ENCODE data around the gene TMEM151A.
"Not testable (repeated sequence)": the region's sequence is repeated elsewhere in the genome, so short reads cannot be mapped to it uniquely, and the experiment has no call there.

The TMEM151A gene

GRCh38 chr11:66310324-66310723 is 18.6 kb downstream of the TMEM151A start:
- DNase-seq (ENCODE audit: low spot score), result no peak

- not testable (repeated sequence) for DNase-seq (ENCODE audit: low spot score)
Observed at GRCh38 chr11:66310803-66311440, 19.2 kb downstream of the TMEM151A start.

DNA sequence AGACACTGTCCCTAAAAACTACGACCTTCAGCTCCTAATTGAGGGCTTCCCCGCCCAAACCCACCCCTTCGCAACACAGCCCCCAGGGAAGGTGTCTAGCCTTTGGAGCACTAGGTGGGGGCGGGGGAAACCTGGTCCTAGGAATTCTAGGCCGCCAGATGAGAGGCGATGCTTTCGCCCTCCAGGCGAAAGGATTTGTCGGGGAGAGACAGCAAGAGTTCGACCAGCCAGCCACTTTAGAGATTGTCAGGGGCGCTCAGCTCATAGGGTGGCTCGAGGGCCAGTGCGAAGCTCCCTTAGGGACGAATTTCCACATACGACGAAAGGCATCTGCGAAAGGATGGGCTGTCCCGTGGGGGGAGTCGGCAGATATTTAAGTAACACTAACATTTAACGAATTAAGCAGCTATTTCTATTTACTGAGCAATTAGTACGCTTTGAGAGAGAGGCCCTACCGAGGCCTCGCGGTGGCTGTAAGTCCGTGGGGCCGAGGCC is 19.8 kb downstream of the TMEM151A start:
- no peak for DNase-seq (ENCODE audit: low spot score)

GRCh38 chr11:66311965-66312548 is 20.4 kb downstream of the TMEM151A start:
- DNase-seq (ENCODE audit: low spot score), result peak; percentile 90

DNA sequence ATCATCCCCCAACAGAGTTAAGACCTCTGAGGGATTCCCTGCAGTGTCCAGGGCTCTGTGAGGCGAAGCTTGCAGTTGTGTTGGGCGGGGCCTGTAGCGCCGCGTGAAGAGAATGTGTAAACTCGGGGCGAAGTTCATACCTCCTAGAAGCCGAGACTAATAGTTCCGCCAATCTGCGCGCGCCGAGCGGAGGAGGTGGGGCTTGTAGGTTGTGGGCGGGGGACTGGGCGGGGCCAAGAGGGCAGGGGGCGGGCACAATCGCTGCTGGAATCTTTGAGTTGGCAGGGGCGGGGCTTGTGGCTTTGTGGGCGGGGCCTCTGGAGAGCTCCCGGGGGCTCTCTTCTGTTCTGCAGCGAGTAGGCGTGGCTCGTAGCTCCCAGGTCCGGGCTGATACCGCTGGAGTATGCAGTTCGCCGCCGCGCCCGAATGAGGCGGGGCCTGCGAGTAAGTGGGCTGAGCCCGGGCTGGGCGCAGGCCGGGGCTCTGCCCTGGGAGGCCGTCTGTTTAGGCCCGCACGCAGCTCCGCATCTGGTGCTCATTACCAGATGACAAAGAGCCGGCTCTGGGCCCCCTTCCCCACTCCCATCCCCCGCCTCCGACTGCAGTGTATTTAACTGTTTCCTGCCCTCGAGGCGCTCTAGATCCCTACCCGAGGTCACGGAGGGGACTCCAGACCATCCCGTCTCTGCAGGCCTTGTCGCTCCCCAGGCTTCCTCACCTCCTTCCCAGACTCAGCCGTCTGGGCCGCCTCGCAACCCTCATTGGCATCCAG is 21.0 kb downstream of the TMEM151A start:
- peak; percentile 99 for DNase-seq (ENCODE audit: low spot score)

DNA sequence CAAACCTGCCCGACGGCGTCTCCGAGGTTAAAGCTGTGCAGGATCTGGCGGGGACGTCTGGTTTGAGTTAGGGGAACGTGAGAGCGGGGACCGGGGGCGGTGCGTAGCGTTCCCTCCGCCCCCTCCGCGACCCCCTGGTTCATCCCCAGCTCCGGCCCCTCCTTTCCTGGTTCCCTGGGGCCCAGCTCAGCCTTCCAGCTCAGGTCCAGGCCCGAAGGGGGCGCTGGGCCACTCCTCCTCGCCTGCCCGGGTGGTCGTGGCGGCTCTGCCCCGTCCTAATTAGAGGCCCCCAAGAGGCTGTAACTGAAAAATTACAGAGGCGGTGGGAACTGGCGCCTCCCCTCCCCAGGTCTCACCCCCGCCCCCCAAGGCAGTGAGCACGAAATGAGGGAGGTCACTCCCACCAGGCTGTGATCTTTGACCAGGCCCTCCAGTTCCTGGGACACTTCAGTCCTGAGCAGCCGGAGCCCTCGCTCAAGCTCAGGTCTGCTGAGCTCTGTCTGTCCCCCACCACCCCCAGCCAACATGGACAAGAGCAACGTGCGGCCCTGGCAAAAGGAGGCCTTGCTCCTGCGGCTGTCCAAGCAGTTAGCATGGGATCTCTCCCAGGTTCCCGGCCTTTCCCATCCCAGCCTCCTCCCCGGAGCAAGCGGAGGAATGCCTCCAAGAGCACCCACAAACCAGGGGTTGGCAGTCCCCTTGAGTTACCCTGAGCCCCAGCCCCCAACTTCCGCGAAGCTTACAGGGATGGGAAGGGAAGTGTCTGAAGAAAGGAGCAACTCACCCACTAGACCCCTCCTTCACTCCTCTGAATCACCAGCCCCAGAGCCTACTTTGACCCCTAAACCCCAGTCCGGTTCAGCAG is 21.9 kb downstream of the TMEM151A start:
- DNase-seq (ENCODE audit: low spot score), result no peak

DNA sequence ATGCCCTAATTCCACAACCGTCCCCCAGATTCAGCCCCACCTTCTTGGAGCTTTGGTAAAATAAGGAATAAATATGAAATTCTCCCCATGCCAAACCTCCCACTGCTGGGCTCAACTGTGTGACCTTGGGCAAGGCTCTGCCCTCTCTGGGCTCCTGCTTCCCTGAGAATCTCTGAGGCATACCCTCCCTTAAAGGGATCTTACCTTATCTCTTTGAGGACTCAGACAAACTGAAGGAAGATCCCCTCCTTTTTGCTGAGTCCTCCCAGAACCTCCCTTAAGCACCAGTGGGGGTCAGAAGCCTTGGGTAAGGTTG is 22.4 kb downstream of the TMEM151A start:
- DNase-seq (ENCODE audit: low spot score), result no peak

GRCh38 chr11:66314561-66315497 is 23.1 kb downstream of the TMEM151A start:
- no peak for DNase-seq (ENCODE audit: low spot score)

- no peak for DNase-seq (ENCODE audit: low spot score)
Observed at GRCh38 chr11:66315498-66315885, 23.8 kb downstream of the TMEM151A start.

DNA sequence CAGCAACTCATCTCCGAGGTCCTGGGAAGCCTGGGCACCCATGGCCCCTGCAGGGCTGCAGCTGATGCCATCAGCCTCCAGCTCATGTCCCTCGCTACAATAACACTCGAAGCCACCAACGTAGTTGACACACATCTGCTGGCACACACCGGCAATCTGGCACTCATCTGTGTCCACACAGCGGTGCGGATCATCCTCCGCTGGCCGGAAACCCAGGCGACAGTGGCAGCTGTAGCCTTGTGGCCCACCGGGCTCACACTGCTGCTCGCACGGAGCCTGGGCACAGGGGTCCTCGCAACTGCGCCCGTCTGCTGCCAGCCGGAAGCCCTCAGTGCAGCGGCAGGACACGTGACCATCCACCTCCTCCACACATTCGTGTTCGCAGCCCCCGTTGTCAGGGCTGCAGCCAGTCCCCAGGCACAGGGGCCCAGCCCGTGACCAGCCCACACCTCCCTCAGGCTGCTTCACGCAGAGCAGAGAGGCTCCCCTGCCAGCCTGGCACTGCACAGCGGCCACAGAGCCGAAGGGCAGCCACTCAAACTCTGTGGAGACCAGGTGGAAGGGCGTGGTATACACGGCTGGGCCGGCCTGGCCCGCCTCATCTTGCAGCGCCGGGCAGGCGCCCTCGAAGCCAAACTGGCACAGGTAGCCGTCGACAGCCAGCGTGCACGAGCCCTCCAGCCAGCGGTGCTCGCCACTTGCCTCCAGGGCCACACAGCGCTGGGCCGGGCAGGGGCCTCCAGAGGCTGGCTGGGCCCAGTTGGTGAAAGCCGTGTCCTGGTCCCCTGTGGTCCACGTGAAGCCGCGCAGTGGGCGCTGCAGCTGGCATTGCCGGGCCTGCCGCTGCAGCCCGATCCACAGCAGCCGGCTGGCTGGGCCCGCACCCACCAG is 24.5 kb downstream of the TMEM151A start:
- DNase-seq (ENCODE audit: low spot score), result no peak

GRCh38 chr11:66316849-66317251 is 25.2 kb downstream of the TMEM151A start, which contains the start of gene CD248:
Gene CD248, minus strand, starts transcription at chr11:66317044. Its CDS starts 17 bp downstream, at chr11:66317027.
- no peak for DNase-seq (ENCODE audit: low spot score)

DNA sequence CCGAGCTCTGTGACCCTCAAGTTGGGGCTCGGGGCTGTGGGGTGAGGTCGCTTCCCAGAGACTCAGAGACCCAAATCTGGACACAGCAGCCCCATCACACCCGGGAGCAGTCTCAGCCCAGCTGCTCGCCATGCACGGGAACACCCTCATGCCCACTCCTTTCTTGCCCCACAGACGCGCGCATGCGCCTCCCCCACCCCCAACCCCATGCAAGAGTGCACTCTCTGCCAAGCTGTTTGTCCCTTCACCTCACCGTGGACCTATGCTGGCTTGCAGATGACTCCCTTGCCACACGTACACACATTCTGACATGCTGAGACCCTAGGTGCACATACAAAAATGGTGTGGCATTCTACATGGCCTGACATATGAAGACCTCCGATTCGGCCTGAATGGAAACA is 25.6 kb downstream of the TMEM151A start:
- no peak for DNase-seq (ENCODE audit: low spot score)

DNA sequence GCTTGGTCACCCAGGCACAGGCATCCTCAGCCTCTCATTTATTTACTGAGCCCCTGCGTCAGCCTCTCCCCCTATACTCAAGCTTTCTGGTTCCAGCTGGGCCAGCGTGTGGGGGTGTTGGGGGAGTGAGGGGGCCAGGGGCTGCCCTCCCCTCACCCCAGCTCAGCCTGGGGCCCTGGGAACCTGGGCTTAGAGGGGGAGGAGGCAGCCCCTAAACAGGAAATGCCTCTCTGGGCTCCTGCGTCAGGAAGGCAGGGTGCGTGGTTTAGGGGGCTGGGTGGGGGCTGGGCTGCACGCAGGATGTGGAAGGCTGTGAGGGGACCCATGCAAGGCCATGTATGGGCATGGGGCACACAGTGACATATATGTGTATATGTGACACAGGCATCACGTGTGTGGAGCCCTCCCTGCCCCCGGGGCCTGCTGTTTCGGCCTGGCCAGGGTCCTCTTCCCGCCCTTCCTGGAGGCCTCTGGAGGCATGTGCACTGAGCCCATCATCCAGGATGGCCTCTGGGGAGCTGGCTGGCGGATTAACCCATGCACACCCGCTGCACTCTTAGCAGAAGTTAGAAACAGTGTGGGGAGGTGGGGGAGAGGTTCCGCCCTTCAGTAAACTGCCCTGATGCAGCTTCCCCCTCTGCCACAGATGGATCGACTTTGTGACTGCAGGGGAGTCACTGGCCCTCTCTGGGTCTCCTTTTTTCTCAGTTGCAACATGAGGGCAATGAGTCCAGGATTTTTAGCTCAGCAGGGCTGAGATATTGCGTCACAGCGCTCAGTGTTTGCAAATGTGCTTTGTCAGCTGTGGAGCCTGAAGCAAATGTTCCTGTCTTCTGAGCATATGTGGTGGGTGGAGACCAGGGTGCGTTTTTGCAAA is 26.3 kb downstream of the TMEM151A start:
- DNase-seq (ENCODE audit: low spot score), result no peak

DNA sequence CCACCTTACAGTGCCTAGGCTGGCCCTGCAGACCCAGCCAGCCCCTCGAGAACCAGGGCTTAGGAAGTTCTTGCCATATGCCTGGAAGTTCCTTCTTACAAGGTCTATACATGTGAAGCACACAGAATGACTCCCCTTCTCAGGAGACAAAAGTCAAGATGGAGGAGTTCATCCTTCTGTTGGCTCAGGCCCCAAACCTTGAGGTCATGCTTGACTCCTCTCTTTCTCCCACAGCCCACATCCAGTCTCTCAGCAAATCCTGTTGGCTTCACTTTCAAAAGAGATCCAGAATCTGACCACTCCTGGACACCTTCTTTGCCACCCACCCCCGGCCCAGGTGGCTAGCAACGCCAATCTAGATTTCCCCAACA is 26.9 kb downstream of the TMEM151A start:
- DNase-seq (ENCODE audit: low spot score), result no peak

DNA sequence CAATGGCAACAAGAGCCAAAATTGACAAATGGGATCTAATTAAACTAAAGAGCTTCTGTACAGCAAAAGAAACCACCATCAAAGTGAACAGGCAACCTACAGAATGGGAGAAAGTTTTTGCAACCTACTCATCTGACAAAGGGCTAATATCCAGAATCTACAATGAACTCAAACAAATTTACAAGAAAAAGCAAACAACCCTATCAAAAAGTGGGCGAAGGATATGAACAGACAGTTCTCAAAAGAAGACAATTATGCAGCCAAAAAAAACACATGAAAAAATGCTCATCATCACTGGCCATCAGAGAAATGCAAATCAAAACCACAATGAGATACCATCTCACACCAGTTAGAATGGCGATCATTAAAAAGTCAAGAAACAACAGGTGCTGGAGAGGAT is 28.6 kb downstream of the TMEM151A start:
- DNase-seq (ENCODE audit: low spot score), result not testable (repeated sequence)

DNA sequence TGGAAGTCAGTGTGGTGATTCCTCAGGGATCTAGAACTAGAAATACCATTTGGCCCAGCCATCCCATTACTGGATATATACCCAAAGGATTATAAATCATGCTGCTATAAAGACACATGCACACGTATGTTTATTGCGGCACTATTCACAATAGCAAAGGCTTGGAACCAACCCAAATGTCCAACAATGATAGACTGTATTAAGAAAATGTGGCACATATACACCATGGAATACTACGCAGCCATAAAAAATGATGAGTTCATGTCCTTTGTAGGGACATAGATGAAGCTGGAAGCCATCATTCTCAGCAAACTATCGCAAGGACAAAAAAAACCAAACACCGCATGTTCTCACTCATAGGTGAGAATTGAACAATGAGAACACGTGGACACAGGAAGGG is 29.1 kb downstream of the TMEM151A start:
- not testable (repeated sequence) for DNase-seq (ENCODE audit: low spot score)

DNA sequence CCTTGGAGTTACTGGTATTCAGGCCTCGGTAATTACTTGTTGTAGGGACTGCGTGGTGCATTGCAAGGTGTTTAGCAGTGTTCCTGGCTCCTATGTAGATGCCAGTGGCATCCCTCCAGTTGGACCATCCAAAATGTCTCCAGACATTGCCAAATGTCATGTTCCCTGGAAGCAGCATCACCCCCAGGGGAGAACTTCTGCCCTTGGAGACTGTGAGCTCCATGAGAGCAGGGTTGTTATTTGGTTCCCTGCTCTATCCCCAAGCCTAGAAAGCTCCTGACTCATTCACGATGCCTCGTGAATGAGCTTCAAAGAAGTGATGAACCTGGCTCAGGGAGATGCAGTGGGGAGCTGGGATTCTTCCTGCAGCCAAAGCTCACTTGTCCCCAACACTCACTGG is 29.9 kb downstream of the TMEM151A start:
- DNase-seq (ENCODE audit: low spot score), result no peak

DNA sequence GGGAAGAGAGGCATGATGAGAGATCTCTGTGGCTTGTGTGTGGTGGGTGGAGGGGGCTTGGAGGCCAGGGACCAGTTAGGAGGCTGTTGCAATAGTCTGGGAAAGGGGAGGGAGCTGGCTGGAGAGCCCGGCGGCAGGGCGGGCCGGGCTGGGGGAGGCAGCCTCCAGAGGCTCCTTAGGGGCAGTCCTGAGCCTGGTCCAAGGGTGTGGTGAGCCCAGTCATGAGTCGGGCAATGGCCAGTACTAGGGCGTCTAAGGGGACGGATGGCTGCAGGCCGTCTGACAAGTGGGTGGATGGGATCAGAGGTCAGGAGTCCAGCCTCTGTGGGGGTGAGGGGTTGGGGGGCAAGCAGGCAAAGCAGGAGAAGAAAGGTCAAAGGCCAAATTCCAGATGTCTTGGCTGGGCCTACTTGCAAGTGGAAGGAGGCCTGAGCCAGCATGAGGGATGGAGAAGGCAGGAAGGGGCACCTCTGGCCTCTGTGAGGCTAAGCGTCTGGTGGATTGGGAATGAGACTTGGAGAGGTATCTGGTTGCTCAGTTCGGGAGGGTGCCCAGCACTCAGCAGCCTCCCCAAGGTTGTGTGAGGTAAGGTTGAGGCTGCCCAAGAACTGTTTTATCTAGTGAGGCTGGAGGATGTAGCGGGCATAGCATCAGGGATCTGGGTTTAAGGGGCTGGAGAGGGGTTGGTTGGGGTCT is 31.2 kb downstream of the TMEM151A start:
- no peak for DNase-seq (ENCODE audit: low spot score)

- DNase-seq (ENCODE audit: low spot score), result no peak
Observed at GRCh38 chr11:66323684-66324083, 32.0 kb downstream of the TMEM151A start.
